K562 (cell line): Measurements from ENCODE around the gene IL23R. TPM values are rescaled to one million over a fixed set of nuclear protein-coding genes. Genes with fewer than 3 reads are reported as not detected.

Experiments
- CBFA2T3 ChIP-seq: fragments of 450-650 bp; IDR thresholded peaks from 2 replicates; pipeline ENCODE4 v1.6.1; 2017
- CREM ChIP-seq: IDR thresholded peaks from 2 replicates; pipeline ENCODE4 v1.6.1; 2014; ENCODE audit warnings: antibody characterized with exemption, low read depth
- ERF ChIP-seq: fragments of 450-650 bp; formaldehyde crosslinking; IDR thresholded peaks from 2 replicates; pipeline ENCODE4 v1.4.0; 2020; ENCODE audit warnings: mild to moderate bottlenecking, mixed read lengths
- REST ChIP-seq, 2 experiments: fragments of 450-650 bp; formaldehyde crosslinking in 1 of 2; IDR thresholded peaks; 2 replicates each; pipeline versions ENCODE4 v1.4.0 to v1.6.1; 2014 to 2020; ENCODE audit warnings: mild to moderate bottlenecking in 2 of 2, borderline replicate concordance in 1 of 2, low read depth in 1 of 2
- SETDB1 ChIP-seq: IDR thresholded peaks from one replicate; pipeline ENCODE4 v1.6.1; 2012; ENCODE audit warnings: low read length, control low read depth, inconsistent platforms
- SOX6 ChIP-seq: fragments of 450-650 bp; IDR thresholded peaks from 2 replicates; pipeline ENCODE4 v1.6.1; 2014; ENCODE audit warnings: mild to moderate bottlenecking
- TCF15 ChIP-seq: fragments of 250-450 bp; sonication (Bioruptor Pico); IDR thresholded peaks from 2 replicates; pipeline ENCODE4 v1.8.0; 2022; ENCODE audit warnings: moderate library complexity, mild to moderate bottlenecking, inconsistent platforms
- polyA plus RNA-seq, 8 experiments: library from polyadenylated mRNA; depleted of rRNA in 4 of 8; stranded (reverse) in 5 of 8; unstranded in 3 of 8; fragments of >200 nt; fragmentation: Nextera tagmentation in 2 of 8; fragmentation: Illumina TruSeq in 1 of 8; extraction: Ambion mirVana in 2 of 8; extraction: Trizol in 1 of 8; gene quantifications; 2 replicates each; pipeline versions ENCODE4 v1.2.1 to v1.2.3, GENCODE V29; 2011 to 2014; ENCODE audit warnings: inconsistent platforms in 1 of 8, missing spikeins in 1 of 8
- total RNA-seq, 7 experiments: library from RNA; depleted of rRNA in 6 of 7; stranded (reverse); fragments of >200 nt in 6 of 7; fragmentation: Illumina TruSeq in 2 of 7; extraction: Trizol in 2 of 7; gene quantifications; 2 replicates each; pipeline versions ENCODE4 v1.2.1 to v1.2.3, GENCODE V29; 2011 to 2021; ENCODE audit warnings: low replicate concordance in 1 of 7

IL23R gene
- total and polyA plus RNA-seq, 9 of the 15 experiments (the other 6 are each of a cell fraction or from before 2014, with no cell fraction given), result 4.4 to 52.7 (median 22.8) TPM

GRCh38 chr1:67162954-67163353 is 3.3 kb upstream of the IL23R start (continued):
- TF ChIP-seq SOX6, result peak; percentile 87
- TF ChIP-seq TCF15 (CRISPR knock-in tag), result no peak
- TF ChIP-seq REST (IDR thresholded peaks at IDR 0.05; ENCODE audit: borderline replicate concordance), result no peak
- no peak for TF ChIP-seq REST (CRISPR knock-in tag; IDR thresholded peaks at IDR 0.05; ENCODE audit: low read depth)
- no peak for TF ChIP-seq CREM
- TF ChIP-seq SETDB1, result no peak
- TF ChIP-seq ERF, result no peak
- TF ChIP-seq CBFA2T3, result peak; percentile 83
- TF ChIP-seq, all 486 proteins: peak for 25
